Kidney (tissue), 14 donors: ENCODE measurements around the gene CCDC69. TPM values are rescaled to one million over a fixed set of nuclear protein-coding genes. Genes with fewer than 3 reads are reported as not detected.
"Not testable (repeated sequence)": the region's sequence is repeated elsewhere in the genome, so short reads cannot be mapped to it uniquely, and the experiment has no call there.

Source experiments
- DNase-seq, 5 donors: peaks; one replicate each; pipeline ENCODE4 v3.0.0-alpha.2; 2013 to 2020
- FAIRE-seq: peaks from 2 replicates; lab custom pipeline; 2012; peaks lifted over from hg19 to GRCh38; lab: Jason Lieb, UNC
- H3K27ac ChIP-seq, 2 donors: one replicate each; pipeline ENCODE4 v1.7.0; 2013; ENCODE audit warnings: low read depth in 2 of 2, low read length in 2 of 2, inconsistent platforms in 1 of 2
- H3K27me3 ChIP-seq: one replicate; pipeline ENCODE4 v1.7.1; 2013; ENCODE audit warnings: low read length, inconsistent platforms; ENCODE audit not compliant: control insufficient read depth, insufficient read depth
- H3K36me3 ChIP-seq, 3 donors: one replicate each; pipeline versions ENCODE4 v1.7.0 to v1.7.1; 2013; ENCODE audit warnings: low read length in 3 of 3, control low read depth in 1 of 3, inconsistent platforms in 1 of 3; ENCODE audit not compliant: insufficient read depth in 3 of 3, control insufficient read depth in 2 of 3
- H3K4me1 ChIP-seq, 3 donors: one replicate each; pipeline versions ENCODE4 v1.7.0 to v1.7.1; 2013; ENCODE audit warnings: low read length in 3 of 3, inconsistent platforms in 1 of 3, low read depth in 1 of 3; ENCODE audit not compliant: control insufficient read depth in 2 of 3, insufficient read depth in 2 of 3
- H3K4me3 ChIP-seq, 3 donors: one replicate each; pipeline versions ENCODE4 v1.7.0 to v1.8.1; 2013; ENCODE audit warnings: low read length in 3 of 3, control low read depth in 1 of 3, inconsistent platforms in 1 of 3
- H3K9ac ChIP-seq, 3 donors: one replicate each; pipeline versions ENCODE4 v1.7.0 to v1.7.1; 2013; ENCODE audit warnings: low read length in 3 of 3, control low read depth in 1 of 3, inconsistent platforms in 1 of 3
- H3K9me3 ChIP-seq, 3 donors: one replicate each; pipeline versions ENCODE4 v1.7.0 to v1.7.1; 2013; ENCODE audit warnings: low read length in 3 of 3, control low read depth in 1 of 3, inconsistent platforms in 1 of 3; ENCODE audit not compliant: control insufficient read depth in 2 of 3, insufficient read depth in 1 of 3
- CTCF ChIP-seq: IDR thresholded peaks from 3 replicates; pipeline ENCODE4 v1.5.1; 2012; ENCODE audit warnings: mild to moderate bottlenecking, moderate library complexity, borderline replicate concordance; ENCODE audit not compliant: insufficient read depth; ENCODE audit errors: extremely low read depth
- intact Hi-C: fragments of 100-400 bp; cut with DNase I; formaldehyde crosslinking; loops from one replicate; pipeline ENCODE4 v1.11.1; 2022
- polyA plus RNA-seq: library from polyadenylated mRNA; stranded (reverse); fragments of 350-450 nt; fragmentation: Illumina TruSeq; extraction: RNeasy Lipid Tissue Mini Kit (QIAGEN cat#74804); gene quantifications from one replicate; pipeline ENCODE4 v1.2.3, GENCODE V29; 2014; ENCODE audit warnings: low read depth, low replicate concordance; ENCODE audit not compliant: insufficient read depth
- total RNA-seq: library from RNA; stranded (reverse); fragmentation: NEBNext Ultra II Directional; extraction: Animal tissue kit (Norgen Biotek cat#: 25700); gene quantifications from one replicate; pipeline ENCODE4 v1.2.1, GENCODE V29; 2021
- donor health status: control.
- donor health status: control.
- donor health status: control.
- donor health status: control.
- donor health status: control.
- donor health status: DM: yes; HTN: yes; CAD: no.
- donor health status: Normal renal cell carcinoma (clear cell type).

CCDC69 gene
- total and polyA plus RNA-seq, 2 donors from 2014 or later: 11.1 to 22.8 TPM

- no peak overlapping the region for H3K4me3 ChIP-seq
- no peaks in the 10 kb centered on the region for H3K4me1 ChIP-seq
- H3K27ac ChIP-seq: no peak overlapping the region
- H3K9ac ChIP-seq: no peak overlapping the region
- no peak for TF ChIP-seq CTCF
- no peaks in the 10 kb centered on the region for H3K36me3 ChIP-seq
- no peak for FAIRE-seq
- intact Hi-C loops: no loop called here
- H3K27me3 ChIP-seq: no peaks in the 10 kb centered on the region
- no peaks in the 10 kb centered on the region for H3K9me3 ChIP-seq
- no peak for DNase-seq
Observed at GRCh38 chr5:151179489-151179840, 44.4 kb downstream of the CCDC69 start.

- FAIRE-seq: no peak
- Histone ChIP-seq H3K9me3 (no peaks in the 10 kb centered on the region), H3K27me3 (no peaks in the 10 kb centered on the region), H3K36me3 (no peaks in the 10 kb centered on the region), H3K9ac (no peak overlapping the region), H3K4me3 (no peak overlapping the region), H3K27ac (no peak overlapping the region), H3K4me1 (no peaks in the 10 kb centered on the region)
- no peak for DNase-seq
- TF ChIP-seq CTCF: no peak
- intact Hi-C loops: no loop called here
Observed at GRCh38 chr5:151178777-151179488, 45.0 kb downstream of the CCDC69 start.

- TF ChIP-seq CTCF: no peak
- FAIRE-seq (no peak), DNase-seq (no peak)
- H3K4me3 ChIP-seq: no peak overlapping the region
- intact Hi-C loops: no loop called here
- H3K27ac ChIP-seq: no peak overlapping the region
- H3K4me1 ChIP-seq: no peaks in the 10 kb centered on the region
- no peaks in the 10 kb centered on the region for H3K27me3 ChIP-seq
- no peak overlapping the region for H3K9ac ChIP-seq
- H3K9me3 ChIP-seq: no peaks in the 10 kb centered on the region
- H3K36me3 ChIP-seq: no peaks in the 10 kb centered on the region
Observed at GRCh38 chr5:151178372-151178771, 45.5 kb downstream of the CCDC69 start.

- DNase-seq, H3K9me3 ChIP-seq, H3K9ac ChIP-seq, H3K27me3 ChIP-seq, intact Hi-C loops, H3K36me3 ChIP-seq, H3K4me1 ChIP-seq, H3K27ac ChIP-seq, H3K4me3 ChIP-seq, FAIRE-seq: not testable (repeated sequence)
Observed at GRCh38 chr5:151176268-151176667, 47.6 kb downstream of the CCDC69 start.
